GM19099 (cell line): Measurements from ENCODE around the gene NID2.

ENCODE experiments used
- POLR2A ChIP-seq: IDR thresholded peaks from 3 replicates; pipeline ENCODE4 v1.6.1; 2011; ENCODE audit warnings: low read depth; ENCODE audit not compliant: insufficient read length; ENCODE audit errors: extremely low read depth

Gene NID2

GRCh38 chr14:52068615-52069306 lies at the start of gene NID2:
Gene NID2 (minus strand): TSS chr14:52069059. CDS start chr14:52068994, 65 bp downstream.
- no peak for TF ChIP-seq POLR2A

GRCh38 chr14:52117111-52117832 lies 48.4 kb upstream of the NID2 start:
- TF ChIP-seq POLR2A, result no peak

- TF ChIP-seq POLR2A, result no peak
Observed at GRCh38 chr14:52115286-52115685, 46.4 kb upstream of the NID2 start.

- no peak for TF ChIP-seq POLR2A
Observed at GRCh38 chr14:52112336-52113018, 43.6 kb upstream of the NID2 start.

GRCh38 chr14:52111583-52111982 lies 42.7 kb upstream of the NID2 start:
- TF ChIP-seq POLR2A, result no peak

GRCh38 chr14:52110441-52111086 lies 41.7 kb upstream of the NID2 start:
- no peak for TF ChIP-seq POLR2A

- no peak for TF ChIP-seq POLR2A
Observed at GRCh38 chr14:52108823-52109222, 40.0 kb upstream of the NID2 start.

- no peak for TF ChIP-seq POLR2A
Observed at GRCh38 chr14:52106840-52107239, 38.0 kb upstream of the NID2 start.

GRCh38 chr14:52103416-52103815 lies 34.6 kb upstream of the NID2 start:
- no peak for TF ChIP-seq POLR2A

GRCh38 chr14:52095794-52096193 lies 26.9 kb upstream of the NID2 start:
- TF ChIP-seq POLR2A, result no peak

GRCh38 chr14:52095336-52095735 lies 26.5 kb upstream of the NID2 start:
- no peak for TF ChIP-seq POLR2A

GRCh38 chr14:52094546-52095271 lies 25.9 kb upstream of the NID2 start:
- TF ChIP-seq POLR2A, result no peak

GRCh38 chr14:52091928-52092327 lies 23.1 kb upstream of the NID2 start:
- no peak for TF ChIP-seq POLR2A

- TF ChIP-seq POLR2A, result no peak
Observed at GRCh38 chr14:52090936-52091335, 22.1 kb upstream of the NID2 start.

- TF ChIP-seq POLR2A, result no peak
Observed at GRCh38 chr14:52089218-52089617, 20.4 kb upstream of the NID2 start.
